ENCODE results near the gene MYD88. TPM values are rescaled to one million over a fixed set of nuclear protein-coding genes. Genes with fewer than 3 reads are reported as not detected.

The MYD88 gene
- total and polyA plus RNA-seq, 2 experiments from 2014 or later = 12.7 to 51.4 TPM

DNA sequence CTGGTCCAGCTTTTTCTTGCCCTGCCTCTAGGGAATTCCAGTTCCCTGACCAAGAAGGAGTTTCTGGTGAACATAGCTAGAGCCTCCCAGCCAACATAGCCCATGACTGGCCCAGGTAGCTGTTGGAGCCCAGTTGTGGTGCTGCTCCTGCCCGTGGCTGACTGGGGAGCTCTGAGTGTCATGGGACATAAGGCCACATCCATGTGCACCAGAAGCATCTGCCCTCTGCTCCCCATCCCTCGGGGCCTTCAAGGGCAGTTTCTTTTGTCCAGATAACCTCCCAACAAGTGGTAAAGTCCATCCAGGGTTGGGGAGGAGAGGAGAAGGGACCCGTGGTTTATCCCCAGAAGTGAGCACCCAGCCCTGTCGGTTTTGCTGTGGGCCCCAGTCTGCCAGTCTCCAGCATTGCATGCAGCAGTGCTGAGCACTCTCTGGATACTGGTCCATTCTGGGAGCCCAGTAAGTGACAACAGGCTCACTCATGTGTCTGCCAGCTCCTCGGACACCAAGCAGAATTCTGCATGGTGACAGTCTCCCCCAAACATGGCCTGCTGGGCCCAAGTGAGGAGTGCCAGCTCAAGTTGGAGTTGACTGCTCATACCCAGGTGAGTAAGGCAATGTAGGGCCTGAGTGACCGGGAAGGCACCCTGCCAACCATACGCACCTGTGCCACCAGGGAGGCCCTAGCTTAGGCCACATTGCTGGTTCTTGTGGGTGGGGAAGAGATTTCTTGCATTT lies 30.4 kb upstream of the MYD88 start:
- Histone ChIP-seq H3K9me3 (ENCODE audit: low read depth) (no peaks in the 10 kb centered on the region), H3K4me1 (ENCODE audit: insufficient read depth) (no peaks in the 10 kb centered on the region), H3K27ac (no peak overlapping the region), H3K9me2 (replicated peaks; ENCODE audit: insufficient read depth) (no peaks in the 10 kb centered on the region), H3K27me3 (no peaks in the 10 kb centered on the region), H2AFZ (no peak overlapping the region), H3K79me2 (no peaks in the 10 kb centered on the region), H3K36me3 (replicated peaks; ENCODE audit: insufficient read depth, low read depth) (no peaks in the 10 kb centered on the region), H3K4me3 (no peak overlapping the region), H3K4me2 (no peak overlapping the region), H4K20me1 (ENCODE audit: insufficient read depth, poor library complexity, severe bottlenecking) (no peaks in the 10 kb centered on the region)
- 88% methylated on average over 7 of the region's 7 CpGs for WGBS (ENCODE audit: low lambda C conversion rate, missing lambda C conversion rate)
- TF ChIP-seq, protein P1, sequence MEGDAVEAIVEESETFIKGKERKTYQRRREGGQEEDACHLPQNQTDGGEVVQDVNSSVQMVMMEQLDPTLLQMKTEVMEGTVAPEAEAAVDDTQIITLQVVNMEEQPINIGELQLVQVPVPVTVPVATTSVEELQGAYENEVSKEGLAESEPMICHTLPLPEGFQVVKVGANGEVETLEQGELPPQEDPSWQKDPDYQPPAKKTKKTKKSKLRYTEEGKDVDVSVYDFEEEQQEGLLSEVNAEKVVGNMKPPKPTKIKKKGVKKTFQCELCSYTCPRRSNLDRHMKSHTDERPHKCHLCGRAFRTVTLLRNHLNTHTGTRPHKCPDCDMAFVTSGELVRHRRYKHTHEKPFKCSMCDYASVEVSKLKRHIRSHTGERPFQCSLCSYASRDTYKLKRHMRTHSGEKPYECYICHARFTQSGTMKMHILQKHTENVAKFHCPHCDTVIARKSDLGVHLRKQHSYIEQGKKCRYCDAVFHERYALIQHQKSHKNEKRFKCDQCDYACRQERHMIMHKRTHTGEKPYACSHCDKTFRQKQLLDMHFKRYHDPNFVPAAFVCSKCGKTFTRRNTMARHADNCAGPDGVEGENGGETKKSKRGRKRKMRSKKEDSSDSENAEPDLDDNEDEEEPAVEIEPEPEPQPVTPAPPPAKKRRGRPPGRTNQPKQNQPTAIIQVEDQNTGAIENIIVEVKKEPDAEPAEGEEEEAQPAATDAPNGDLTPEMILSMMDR (IDR thresholded peaks at IDR 0.05; ENCODE audit: poor library complexity) = no peak
- no peak for TF ChIP-seq EZH2phosphoT487 (IDR thresholded peaks at IDR 0.05; ENCODE audit: low read depth, severe bottlenecking, unreplicated experiment)
- no peak for TF ChIP-seq EZH2 (IDR thresholded peaks at IDR 0.05; ENCODE audit: borderline replicate concordance)
- no peak for DNase-seq (ENCODE audit: low spot score)

DNA sequence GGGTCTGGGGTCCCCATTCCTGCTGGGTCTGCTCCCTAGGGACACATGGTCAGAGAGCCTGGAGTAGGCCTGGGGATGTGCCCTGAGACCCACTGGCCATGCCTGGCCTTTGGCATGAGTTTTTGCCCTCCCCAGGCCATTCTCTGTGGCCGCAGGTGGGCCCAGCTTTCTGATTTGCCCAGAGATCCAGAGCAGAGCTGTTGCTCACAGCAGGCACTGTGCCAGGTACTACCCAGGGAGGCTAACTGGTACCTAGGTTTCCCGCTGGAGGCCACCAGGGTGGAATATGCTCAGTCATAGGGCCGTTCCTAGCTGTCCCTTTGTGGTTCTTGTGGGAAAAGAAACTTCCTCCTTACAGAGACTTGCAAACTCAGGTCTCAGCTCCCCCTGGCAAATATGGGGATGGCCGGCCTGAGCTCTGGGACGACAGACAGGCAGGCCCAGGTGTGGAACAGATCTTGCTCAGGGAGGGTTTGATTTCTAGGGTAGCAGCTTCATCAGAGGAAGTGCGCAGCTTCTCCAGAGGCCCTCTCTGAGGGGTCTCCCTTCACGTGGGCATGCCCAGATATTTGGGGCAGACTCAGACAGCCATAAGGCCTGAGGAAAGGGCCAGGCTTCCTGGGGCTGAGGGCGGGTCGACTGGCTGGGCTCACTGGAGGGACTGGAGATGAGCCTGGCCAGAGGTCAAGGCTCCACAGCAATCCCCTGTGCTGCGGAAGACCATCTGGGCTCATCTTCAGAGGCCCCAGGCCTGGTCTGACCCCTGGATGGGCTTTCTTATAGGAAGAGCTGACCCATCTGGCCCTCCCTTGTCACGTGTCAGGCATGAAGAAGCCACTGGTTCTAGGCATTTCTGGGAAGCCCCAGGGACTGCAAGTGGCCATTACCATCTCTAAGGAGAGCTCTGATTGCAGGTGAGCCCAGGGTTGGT lies 29.5 kb upstream of the MYD88 start:
- no peaks in the 10 kb centered on the region for H3K36me3 ChIP-seq (replicated peaks; ENCODE audit: insufficient read depth, low read depth)
- H3K79me2 ChIP-seq = no peaks in the 10 kb centered on the region

DNA sequence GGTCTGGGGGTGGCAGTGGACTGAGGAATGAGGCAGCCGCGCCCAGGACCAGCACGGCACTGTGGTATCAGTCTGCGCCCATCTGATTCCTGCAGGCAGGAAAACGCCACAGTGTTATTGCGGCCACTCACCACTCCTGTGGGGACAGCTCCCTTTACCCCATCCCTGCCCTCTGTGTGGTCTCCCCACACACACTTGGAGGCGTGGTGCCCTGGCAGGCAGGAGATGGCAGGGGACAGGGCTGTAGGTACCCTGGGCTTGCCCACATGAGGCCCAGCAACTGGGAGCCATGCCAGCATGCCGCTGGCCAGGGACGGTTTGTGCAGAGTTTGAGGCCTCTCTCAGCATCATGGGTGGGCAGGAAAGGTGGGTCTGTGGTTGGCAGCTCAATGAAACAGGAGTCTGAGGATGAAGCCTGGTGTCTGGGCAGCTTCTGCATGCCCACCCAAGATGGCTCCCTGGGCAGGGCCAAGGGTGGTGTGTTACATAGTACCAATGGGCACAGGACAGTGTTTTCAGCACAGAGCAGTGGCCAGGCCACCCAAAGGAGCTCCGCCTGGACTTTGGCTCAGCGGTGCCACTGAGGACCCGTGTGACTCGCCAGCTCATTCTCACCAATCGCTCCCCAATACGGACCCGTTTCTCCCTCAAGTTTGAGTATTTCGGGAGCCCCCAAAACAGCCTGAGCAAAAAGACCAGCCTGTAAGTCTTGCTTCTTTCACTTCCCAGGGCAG lies 28.7 kb upstream of the MYD88 start:
- no peaks in the 10 kb centered on the region for H3K79me2 ChIP-seq
- no peak for DNase-seq (ENCODE audit: low spot score)
- WGBS (ENCODE audit: low lambda C conversion rate, missing lambda C conversion rate) = 96% methylated on average over 17 of the region's 17 CpGs
- no peaks in the 10 kb centered on the region for H3K27me3 ChIP-seq
- no peak overlapping the region for H2AFZ ChIP-seq
- H3K36me3 ChIP-seq (replicated peaks; ENCODE audit: insufficient read depth, low read depth) = no peaks in the 10 kb centered on the region
- no peak for TF ChIP-seq EZH2phosphoT487 (IDR thresholded peaks at IDR 0.05; ENCODE audit: low read depth, severe bottlenecking, unreplicated experiment)
- TF ChIP-seq, protein P1 (IDR thresholded peaks at IDR 0.05; ENCODE audit: poor library complexity) = no peak
- no peak for TF ChIP-seq EZH2 (IDR thresholded peaks at IDR 0.05; ENCODE audit: borderline replicate concordance)
- H3K4me3 ChIP-seq = no peak overlapping the region
- no peak overlapping the region for H3K27ac ChIP-seq
- no peak overlapping the region for H3K4me2 ChIP-seq
- H3K4me1 ChIP-seq (ENCODE audit: insufficient read depth) = no peaks in the 10 kb centered on the region
- H3K9me3 ChIP-seq (ENCODE audit: low read depth) = no peaks in the 10 kb centered on the region
- H4K20me1 ChIP-seq (ENCODE audit: insufficient read depth, poor library complexity, severe bottlenecking) = no peaks in the 10 kb centered on the region
- H3K9me2 ChIP-seq (replicated peaks; ENCODE audit: insufficient read depth) = no peaks in the 10 kb centered on the region

More for the DNA sequence above, 29.5 kb upstream of the MYD88 start:
- no peak overlapping the region for H3K4me3 ChIP-seq
- no peaks in the 10 kb centered on the region for H3K27me3 ChIP-seq
- H3K4me1 ChIP-seq (ENCODE audit: insufficient read depth) = no peaks in the 10 kb centered on the region
- no peaks in the 10 kb centered on the region for H3K9me2 ChIP-seq (replicated peaks; ENCODE audit: insufficient read depth)
- H4K20me1 ChIP-seq (ENCODE audit: insufficient read depth, poor library complexity, severe bottlenecking) = no peaks in the 10 kb centered on the region
- H3K4me2 ChIP-seq = no peak overlapping the region
- no peak for DNase-seq (ENCODE audit: low spot score)
- 90% methylated on average over 11 of the region's 11 CpGs for WGBS (ENCODE audit: low lambda C conversion rate, missing lambda C conversion rate)
- H3K27ac ChIP-seq = no peak overlapping the region
- TF ChIP-seq EZH2phosphoT487 (IDR thresholded peaks at IDR 0.05; ENCODE audit: low read depth, severe bottlenecking, unreplicated experiment) (no peak), EZH2 (IDR thresholded peaks at IDR 0.05; ENCODE audit: borderline replicate concordance) (no peak)
- TF ChIP-seq, protein P1 (IDR thresholded peaks at IDR 0.05; ENCODE audit: poor library complexity) = no peak
- no peak overlapping the region for H2AFZ ChIP-seq
- no peaks in the 10 kb centered on the region for H3K9me3 ChIP-seq (ENCODE audit: low read depth)
